ENCODE results near the gene CASP4.

DNA sequence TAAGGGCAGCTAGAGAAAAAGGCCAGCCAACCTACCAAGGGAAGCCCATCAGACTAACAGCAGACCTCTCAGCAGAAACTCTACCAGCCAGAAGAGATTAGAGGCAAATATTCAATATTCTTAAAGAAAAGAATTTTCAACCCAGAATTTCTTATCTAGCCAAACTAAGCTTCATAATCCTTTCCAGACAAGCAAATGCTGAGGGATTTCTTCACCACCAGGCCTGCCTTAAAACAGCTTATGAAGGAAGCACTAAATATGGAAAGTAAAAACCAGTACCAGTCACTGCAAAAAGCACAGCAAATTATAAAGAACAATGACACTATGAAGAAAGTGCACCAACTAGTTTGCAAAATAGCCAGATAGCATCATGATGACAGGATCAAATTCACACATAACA lies 39.6 kb downstream of the CASP4 start:
- TF ChIP-seq, protein P1, sequence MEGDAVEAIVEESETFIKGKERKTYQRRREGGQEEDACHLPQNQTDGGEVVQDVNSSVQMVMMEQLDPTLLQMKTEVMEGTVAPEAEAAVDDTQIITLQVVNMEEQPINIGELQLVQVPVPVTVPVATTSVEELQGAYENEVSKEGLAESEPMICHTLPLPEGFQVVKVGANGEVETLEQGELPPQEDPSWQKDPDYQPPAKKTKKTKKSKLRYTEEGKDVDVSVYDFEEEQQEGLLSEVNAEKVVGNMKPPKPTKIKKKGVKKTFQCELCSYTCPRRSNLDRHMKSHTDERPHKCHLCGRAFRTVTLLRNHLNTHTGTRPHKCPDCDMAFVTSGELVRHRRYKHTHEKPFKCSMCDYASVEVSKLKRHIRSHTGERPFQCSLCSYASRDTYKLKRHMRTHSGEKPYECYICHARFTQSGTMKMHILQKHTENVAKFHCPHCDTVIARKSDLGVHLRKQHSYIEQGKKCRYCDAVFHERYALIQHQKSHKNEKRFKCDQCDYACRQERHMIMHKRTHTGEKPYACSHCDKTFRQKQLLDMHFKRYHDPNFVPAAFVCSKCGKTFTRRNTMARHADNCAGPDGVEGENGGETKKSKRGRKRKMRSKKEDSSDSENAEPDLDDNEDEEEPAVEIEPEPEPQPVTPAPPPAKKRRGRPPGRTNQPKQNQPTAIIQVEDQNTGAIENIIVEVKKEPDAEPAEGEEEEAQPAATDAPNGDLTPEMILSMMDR (IDR thresholded peaks at IDR 0.05 in 2 of 3, conservative IDR thresholded peaks at IDR 0.05 in 1 of 3; ENCODE audit: borderline replicate concordance in 1 of 3, insufficient read depth in 1 of 3, low read depth in 2 of 3, low read length in 2 of 3): no peak
- TF ChIP-seq POLR2A (IDR thresholded peaks at IDR 0.05; ENCODE audit: borderline replicate concordance, extremely low read depth, insufficient read depth, insufficient read length) (no peak), POLR2AphosphoS5 (IDR thresholded peaks at IDR 0.05; ENCODE audit: low read depth, low read length) (no peak), RAD21 (IDR thresholded peaks at IDR 0.05; ENCODE audit: low read depth) (no peak), TCF7L2 (IDR thresholded peaks at IDR 0.05; ENCODE audit: borderline replicate concordance, extremely low read depth, insufficient read depth, insufficient read length) (no peak), EZH2 (IDR thresholded peaks at IDR 0.05) (no peak), EGR1 (IDR thresholded peaks at IDR 0.05; ENCODE audit: low read depth) (no peak), JUND (IDR thresholded peaks at IDR 0.05) (no peak), YY1 (IDR thresholded peaks at IDR 0.05; ENCODE audit: extremely low read depth, insufficient replicate concordance, low read depth, low read length) (no peak), CEBPB (IDR thresholded peaks at IDR 0.05; ENCODE audit: low read depth) (no peak)
- TF ChIP-seq, protein P2, sequence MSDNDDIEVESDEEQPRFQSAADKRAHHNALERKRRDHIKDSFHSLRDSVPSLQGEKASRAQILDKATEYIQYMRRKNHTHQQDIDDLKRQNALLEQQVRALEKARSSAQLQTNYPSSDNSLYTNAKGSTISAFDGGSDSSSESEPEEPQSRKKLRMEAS (IDR thresholded peaks at IDR 0.05): no peak
- TF ChIP-seq, protein P3, sequence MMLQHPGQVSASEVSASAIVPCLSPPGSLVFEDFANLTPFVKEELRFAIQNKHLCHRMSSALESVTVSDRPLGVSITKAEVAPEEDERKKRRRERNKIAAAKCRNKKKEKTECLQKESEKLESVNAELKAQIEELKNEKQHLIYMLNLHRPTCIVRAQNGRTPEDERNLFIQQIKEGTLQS (IDR thresholded peaks at IDR 0.05): no peak
- TF ChIP-seq, protein P4, sequence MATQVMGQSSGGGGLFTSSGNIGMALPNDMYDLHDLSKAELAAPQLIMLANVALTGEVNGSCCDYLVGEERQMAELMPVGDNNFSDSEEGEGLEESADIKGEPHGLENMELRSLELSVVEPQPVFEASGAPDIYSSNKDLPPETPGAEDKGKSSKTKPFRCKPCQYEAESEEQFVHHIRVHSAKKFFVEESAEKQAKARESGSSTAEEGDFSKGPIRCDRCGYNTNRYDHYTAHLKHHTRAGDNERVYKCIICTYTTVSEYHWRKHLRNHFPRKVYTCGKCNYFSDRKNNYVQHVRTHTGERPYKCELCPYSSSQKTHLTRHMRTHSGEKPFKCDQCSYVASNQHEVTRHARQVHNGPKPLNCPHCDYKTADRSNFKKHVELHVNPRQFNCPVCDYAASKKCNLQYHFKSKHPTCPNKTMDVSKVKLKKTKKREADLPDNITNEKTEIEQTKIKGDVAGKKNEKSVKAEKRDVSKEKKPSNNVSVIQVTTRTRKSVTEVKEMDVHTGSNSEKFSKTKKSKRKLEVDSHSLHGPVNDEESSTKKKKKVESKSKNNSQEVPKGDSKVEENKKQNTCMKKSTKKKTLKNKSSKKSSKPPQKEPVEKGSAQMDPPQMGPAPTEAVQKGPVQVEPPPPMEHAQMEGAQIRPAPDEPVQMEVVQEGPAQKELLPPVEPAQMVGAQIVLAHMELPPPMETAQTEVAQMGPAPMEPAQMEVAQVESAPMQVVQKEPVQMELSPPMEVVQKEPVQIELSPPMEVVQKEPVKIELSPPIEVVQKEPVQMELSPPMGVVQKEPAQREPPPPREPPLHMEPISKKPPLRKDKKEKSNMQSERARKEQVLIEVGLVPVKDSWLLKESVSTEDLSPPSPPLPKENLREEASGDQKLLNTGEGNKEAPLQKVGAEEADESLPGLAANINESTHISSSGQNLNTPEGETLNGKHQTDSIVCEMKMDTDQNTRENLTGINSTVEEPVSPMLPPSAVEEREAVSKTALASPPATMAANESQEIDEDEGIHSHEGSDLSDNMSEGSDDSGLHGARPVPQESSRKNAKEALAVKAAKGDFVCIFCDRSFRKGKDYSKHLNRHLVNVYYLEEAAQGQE (IDR thresholded peaks at IDR 0.05; ENCODE audit: low read depth): no peak
